DND-41 (cell line): ENCODE data around the gene BAD.

Experiments
- EZH2 ChIP-seq: IDR thresholded peaks from 3 replicates; pipeline ENCODE4 v1.6.1; 2012; ENCODE audit warnings: borderline replicate concordance, low read depth, mild to moderate bottlenecking, moderate library complexity, low read length, inconsistent platforms; ENCODE audit not compliant: severe bottlenecking
- TF ChIP-seq, protein P1 (sequence below): IDR thresholded peaks from 2 replicates; pipeline ENCODE4 v1.5.1; 2012; ENCODE audit warnings: borderline replicate concordance, low read length, moderate library complexity, mild to moderate bottlenecking; ENCODE audit not compliant: poor library complexity, severe bottlenecking; ENCODE audit errors: extremely low read depth

DNA sequence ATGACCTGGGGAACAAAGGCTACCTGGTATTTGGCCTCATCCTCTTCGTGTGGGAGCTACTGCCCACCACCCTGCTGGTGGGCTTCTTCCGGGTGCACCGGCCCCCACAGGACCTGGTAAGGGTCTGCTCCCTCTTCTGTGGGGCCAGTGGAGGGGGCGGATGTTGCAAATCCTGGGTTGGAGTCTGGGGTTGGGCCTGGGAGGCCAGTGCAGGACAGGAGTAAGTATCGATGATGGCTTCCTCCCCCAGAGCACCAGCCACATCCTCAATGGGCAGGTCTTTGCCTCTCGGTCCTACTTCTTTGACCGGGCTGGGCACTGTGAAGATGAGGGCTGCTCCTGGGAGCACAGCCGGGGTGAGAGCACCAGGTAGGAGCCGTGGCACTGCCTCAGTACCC is 3.9 kb upstream of the BAD start:
- TF ChIP-seq, protein P1, sequence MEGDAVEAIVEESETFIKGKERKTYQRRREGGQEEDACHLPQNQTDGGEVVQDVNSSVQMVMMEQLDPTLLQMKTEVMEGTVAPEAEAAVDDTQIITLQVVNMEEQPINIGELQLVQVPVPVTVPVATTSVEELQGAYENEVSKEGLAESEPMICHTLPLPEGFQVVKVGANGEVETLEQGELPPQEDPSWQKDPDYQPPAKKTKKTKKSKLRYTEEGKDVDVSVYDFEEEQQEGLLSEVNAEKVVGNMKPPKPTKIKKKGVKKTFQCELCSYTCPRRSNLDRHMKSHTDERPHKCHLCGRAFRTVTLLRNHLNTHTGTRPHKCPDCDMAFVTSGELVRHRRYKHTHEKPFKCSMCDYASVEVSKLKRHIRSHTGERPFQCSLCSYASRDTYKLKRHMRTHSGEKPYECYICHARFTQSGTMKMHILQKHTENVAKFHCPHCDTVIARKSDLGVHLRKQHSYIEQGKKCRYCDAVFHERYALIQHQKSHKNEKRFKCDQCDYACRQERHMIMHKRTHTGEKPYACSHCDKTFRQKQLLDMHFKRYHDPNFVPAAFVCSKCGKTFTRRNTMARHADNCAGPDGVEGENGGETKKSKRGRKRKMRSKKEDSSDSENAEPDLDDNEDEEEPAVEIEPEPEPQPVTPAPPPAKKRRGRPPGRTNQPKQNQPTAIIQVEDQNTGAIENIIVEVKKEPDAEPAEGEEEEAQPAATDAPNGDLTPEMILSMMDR: no peak
- no peak for TF ChIP-seq EZH2
